Natural killer cell (primary cell): Measurements from ENCODE around the gene PDE2A. TPM values are rescaled to one million over a fixed set of nuclear protein-coding genes. Genes with fewer than 3 reads are reported as not detected.

ENCODE experiments used
- ATAC-seq, 3 donors: fragments of 150-1000 bp in 2 of 3; fragments of 200-7000 bp in 1 of 3; cut with Tn5 transposase; 1 replicate in 1 of 3; 2 replicates in 2 of 3; pipeline ENCODE4 v1.10.0; 2021; ENCODE audit warnings: mild to moderate bottlenecking in 2 of 3, moderate library complexity in 2 of 3
- DNase-seq, 2 donors: peaks; one replicate each; pipeline versions ENCODE4 v3.0.0 to v3.0.0-alpha.2; 2013 to 2021; ENCODE audit warnings: mixed read lengths in 1 of 2
- H3K27ac ChIP-seq: one replicate; pipeline ENCODE4 v1.5.1; 2013; ENCODE audit warnings: mild to moderate bottlenecking, low read length
- H3K27me3 ChIP-seq: one replicate; pipeline ENCODE4 v1.6.1; 2013; ENCODE audit warnings: low read length; ENCODE audit not compliant: control insufficient read depth, insufficient read depth
- H3K36me3 ChIP-seq: one replicate; pipeline ENCODE4 v1.6.1; 2013; ENCODE audit warnings: low read length; ENCODE audit not compliant: control insufficient read depth, insufficient read depth
- H3K4me1 ChIP-seq: one replicate; pipeline ENCODE4 v1.6.1; 2013; ENCODE audit warnings: low read length; ENCODE audit not compliant: control insufficient read depth, insufficient read depth
- H3K4me3 ChIP-seq: one replicate; pipeline ENCODE4 v1.5.1; 2013; ENCODE audit warnings: low read length
- H3K9me3 ChIP-seq: one replicate; pipeline ENCODE4 v1.6.1; 2013; ENCODE audit warnings: low read length; ENCODE audit not compliant: control insufficient read depth, insufficient read depth
- H3K27ac Mint-ChIP-seq, 2 donors: one replicate each; pipeline ENCODE4 v1.8.0; 2022; ENCODE audit warnings: mild to moderate bottlenecking in 2 of 2, mixed read lengths in 2 of 2, moderate library complexity in 1 of 2
- H3K27me3 Mint-ChIP-seq, 2 donors: one replicate each; pipeline ENCODE4 v1.8.0; 2022; ENCODE audit warnings: low read depth in 2 of 2, mixed read lengths in 2 of 2
- H3K36me3 Mint-ChIP-seq: one replicate; pipeline ENCODE4 v1.8.0; 2022; ENCODE audit warnings: mixed read lengths
- H3K4me1 Mint-ChIP-seq, 2 donors: one replicate each; pipeline ENCODE4 v1.8.0; 2022; ENCODE audit warnings: mixed read lengths in 2 of 2
- H3K4me3 Mint-ChIP-seq: one replicate; pipeline ENCODE4 v1.8.0; 2022; ENCODE audit warnings: mild to moderate bottlenecking, moderate library complexity, mixed read lengths
- H3K9me3 Mint-ChIP-seq, 2 donors: one replicate each; pipeline ENCODE4 v1.8.0; 2022; ENCODE audit warnings: mixed read lengths in 2 of 2
- WGBS: methylation state at CpG from one replicate; pipeline ENCODE4 v1.1.7; 2013; ENCODE audit warnings: missing lambda C conversion rate; ENCODE audit not compliant: insufficient coverage; 5-methylcytosine and 5-hydroxymethylcytosine counted together
- intact Hi-C: fragments of 100-400 bp; cut with micrococcal nuclease; formaldehyde crosslinking; loops from one replicate; pipeline ENCODE4 v1.14.2; 2022
- total RNA-seq, 4 donors: library from RNA; stranded (reverse); fragments of 120-200 nt in 1 of 4; gene quantifications; one replicate each; pipeline versions ENCODE4 v1.2.3 to v1.2.4, GENCODE V29; 2013 to 2022
- TF ChIP-seq, protein P1 (sequence below): fragments of 200-600 bp; IDR thresholded peaks from one replicate; pipeline ENCODE4 v1.8.0; 2022; ENCODE audit warnings: antibody characterized with exemption

PDE2A gene
- total RNA-seq, 3 donors from 2014 or later (not counting 1 experiment from before 2014, with no cell fraction given): 8.7 to 11.9 (median 9.0) TPM

DNA sequence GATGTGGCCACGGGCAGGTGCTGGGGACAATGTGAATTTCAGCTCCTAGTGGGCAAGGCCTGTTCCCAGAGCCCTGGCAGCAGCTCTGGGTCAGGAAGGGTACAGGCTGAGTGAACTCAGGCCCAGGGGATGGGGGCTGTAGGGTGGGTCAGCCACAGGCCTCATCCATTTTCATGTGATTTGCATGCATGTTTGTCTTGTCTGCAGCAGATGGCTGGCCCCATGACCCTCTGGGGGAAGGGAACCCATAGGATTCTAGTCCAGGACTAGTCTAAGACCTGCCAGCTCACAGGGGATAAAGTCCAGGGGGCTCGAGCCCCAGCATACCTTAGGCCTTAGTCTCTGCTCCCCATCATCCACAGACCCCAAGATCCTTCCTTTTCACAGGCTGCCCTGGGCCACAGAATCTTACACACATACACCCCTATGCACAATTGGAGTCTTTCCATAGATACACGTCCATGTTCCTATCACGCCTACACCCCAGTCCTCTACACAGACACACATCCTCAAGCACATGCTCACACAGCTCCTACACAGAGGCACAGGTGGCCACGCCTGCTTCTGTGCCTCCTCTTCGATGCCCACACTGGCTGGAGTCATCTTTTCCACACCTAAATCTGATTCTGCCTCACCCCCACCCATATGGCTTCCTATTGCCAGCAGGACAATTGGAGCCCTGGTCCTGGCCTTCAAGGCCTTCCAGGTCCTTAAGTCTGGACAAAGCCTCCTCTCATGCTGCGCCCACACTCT is 25.7 kb downstream of the PDE2A start:
- no peaks in the 10 kb centered on the region for H3K36me3 ChIP-seq
- Mint-ChIP-seq H3K4me1 (peaks cover 0 to 4% of the 10 kb centered on the region in 2 donors), H3K36me3 (no peaks in the 10 kb centered on the region), H3K27ac (no peak overlapping the region), H3K27me3 (peaks cover 0 to 11% of the 10 kb centered on the region in 2 donors), H3K9me3 (no peaks in the 10 kb centered on the region), H3K4me3 (no peak overlapping the region)
- TF ChIP-seq, protein P1, sequence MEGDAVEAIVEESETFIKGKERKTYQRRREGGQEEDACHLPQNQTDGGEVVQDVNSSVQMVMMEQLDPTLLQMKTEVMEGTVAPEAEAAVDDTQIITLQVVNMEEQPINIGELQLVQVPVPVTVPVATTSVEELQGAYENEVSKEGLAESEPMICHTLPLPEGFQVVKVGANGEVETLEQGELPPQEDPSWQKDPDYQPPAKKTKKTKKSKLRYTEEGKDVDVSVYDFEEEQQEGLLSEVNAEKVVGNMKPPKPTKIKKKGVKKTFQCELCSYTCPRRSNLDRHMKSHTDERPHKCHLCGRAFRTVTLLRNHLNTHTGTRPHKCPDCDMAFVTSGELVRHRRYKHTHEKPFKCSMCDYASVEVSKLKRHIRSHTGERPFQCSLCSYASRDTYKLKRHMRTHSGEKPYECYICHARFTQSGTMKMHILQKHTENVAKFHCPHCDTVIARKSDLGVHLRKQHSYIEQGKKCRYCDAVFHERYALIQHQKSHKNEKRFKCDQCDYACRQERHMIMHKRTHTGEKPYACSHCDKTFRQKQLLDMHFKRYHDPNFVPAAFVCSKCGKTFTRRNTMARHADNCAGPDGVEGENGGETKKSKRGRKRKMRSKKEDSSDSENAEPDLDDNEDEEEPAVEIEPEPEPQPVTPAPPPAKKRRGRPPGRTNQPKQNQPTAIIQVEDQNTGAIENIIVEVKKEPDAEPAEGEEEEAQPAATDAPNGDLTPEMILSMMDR: no peak
- no peak for ATAC-seq
- intact Hi-C loops: no loop called here
- H3K27ac ChIP-seq: no peak overlapping the region
- peaks cover under 1% of the 10 kb centered on the region for H3K4me1 ChIP-seq
- H3K9me3 ChIP-seq: no peaks in the 10 kb centered on the region
- no peak for DNase-seq
- H3K27me3 ChIP-seq: no peaks in the 10 kb centered on the region
- 83% methylated on average over 7 of the region's 7 CpGs for whole genome bisulfite sequencing
- H3K4me3 ChIP-seq: no peak overlapping the region

DNA sequence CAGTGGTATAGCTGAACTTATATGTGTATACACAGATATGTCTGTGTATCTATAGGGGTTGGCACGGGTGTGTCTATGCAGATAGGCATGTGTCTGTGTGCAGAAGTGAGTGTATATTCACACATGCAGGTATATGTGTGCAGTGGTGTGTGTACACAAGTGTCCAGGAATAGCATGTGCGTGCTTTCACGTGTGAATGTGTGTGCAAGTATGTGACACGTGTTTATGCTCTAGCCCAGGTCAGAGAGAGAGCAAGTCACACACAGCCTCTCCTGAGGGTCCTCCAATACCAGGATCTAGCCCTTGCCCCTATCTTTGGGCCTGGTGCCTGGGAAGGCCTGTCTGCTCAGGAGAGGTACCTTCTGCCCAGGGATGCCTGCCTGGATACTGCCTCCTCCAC is 26.3 kb downstream of the PDE2A start:
- H3K4me3 Mint-ChIP-seq: no peak overlapping the region
- H3K4me1 Mint-ChIP-seq: peaks cover 0 to 7% of the 10 kb centered on the region in 2 donors
- intact Hi-C loops: no loop called here
- H3K36me3 ChIP-seq: no peaks in the 10 kb centered on the region
- no peaks in the 10 kb centered on the region for H3K27me3 ChIP-seq
- no peak overlapping the region for H3K4me3 ChIP-seq
- peaks cover 7% of the 10 kb centered on the region for H3K4me1 ChIP-seq
- H3K27ac ChIP-seq: no peak overlapping the region
- H3K27ac Mint-ChIP-seq: no peak overlapping the region
- no peaks in the 10 kb centered on the region for H3K9me3 Mint-ChIP-seq
- WGBS: 90% methylated on average over 4 of the region's 4 CpGs
- TF ChIP-seq, protein P1: no peak
- peaks cover 0 to 9% of the 10 kb centered on the region in 2 donors for H3K27me3 Mint-ChIP-seq
- H3K9me3 ChIP-seq: no peaks in the 10 kb centered on the region
- ATAC-seq (no peak), DNase-seq (no peak)
- no peaks in the 10 kb centered on the region for H3K36me3 Mint-ChIP-seq

DNA sequence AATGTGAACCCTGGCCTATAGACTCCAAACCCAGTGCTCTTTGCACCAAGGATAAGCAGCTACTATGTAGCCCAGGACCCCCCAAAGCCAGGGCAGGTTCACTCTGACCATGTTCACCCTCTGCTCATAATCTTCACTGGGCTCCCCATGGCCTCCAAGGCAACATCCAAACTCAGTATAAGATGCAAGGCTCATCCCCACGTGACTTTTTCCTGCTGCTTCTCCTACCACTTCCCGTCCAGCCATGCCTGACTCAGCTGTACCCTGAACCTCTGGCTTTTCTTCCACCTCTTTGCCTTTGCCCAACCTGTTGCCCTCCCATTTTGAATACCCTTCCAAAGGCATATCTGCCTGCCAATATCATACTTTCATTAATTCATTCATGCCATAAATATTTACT is 27.8 kb downstream of the PDE2A start:
- Histone ChIP-seq H3K4me1 (peaks cover 19% of the 10 kb centered on the region), H3K27me3 (peaks cover 4% of the 10 kb centered on the region), H3K27ac (no peak overlapping the region), H3K36me3 (no peaks in the 10 kb centered on the region), H3K4me3 (no peak overlapping the region), H3K9me3 (no peaks in the 10 kb centered on the region)
- Mint-ChIP-seq H3K9me3 (no peaks in the 10 kb centered on the region), H3K27ac (no peak overlapping the region), H3K27me3 (peaks cover 0 to 9% of the 10 kb centered on the region in 2 donors), H3K4me3 (no peak overlapping the region), H3K36me3 (no peaks in the 10 kb centered on the region), H3K4me1 (peaks cover 0 to 7% of the 10 kb centered on the region in 2 donors)
- intact Hi-C loops: no loop called here
- TF ChIP-seq, protein P1: no peak
- no peak for ATAC-seq
- WGBS: 76% methylated on average over 2 of the region's 2 CpGs
- no peak for DNase-seq

DNA sequence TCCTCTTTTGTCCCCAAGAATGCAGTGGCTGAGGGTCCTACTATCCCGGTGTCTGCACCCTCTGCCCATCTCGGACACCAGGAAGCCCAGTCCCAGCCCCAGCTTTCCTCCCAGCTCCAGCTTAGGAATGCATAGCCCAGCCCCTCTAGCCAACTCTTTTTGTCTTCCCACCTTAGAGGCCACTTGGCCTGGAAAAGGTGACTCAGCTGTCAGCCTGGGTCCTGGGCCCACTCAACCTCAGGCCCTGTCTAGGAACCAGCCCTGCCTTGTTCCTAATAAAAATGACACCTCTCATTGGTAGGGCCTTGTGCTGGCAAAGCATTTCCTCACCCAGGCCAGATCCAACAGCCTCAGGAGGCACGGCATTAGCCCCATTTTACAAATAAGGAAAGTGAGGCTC is 28.2 kb downstream of the PDE2A start:
- H3K36me3 Mint-ChIP-seq: no peaks in the 10 kb centered on the region
- H3K27ac ChIP-seq: no peak overlapping the region
- H3K27me3 ChIP-seq: peaks cover 8% of the 10 kb centered on the region
- intact Hi-C loops: no loop called here
- H3K4me3 Mint-ChIP-seq: peak overlapping the region; percentile 63
- WGBS: 94% methylated on average over 3 of the region's 3 CpGs
- H3K4me3 ChIP-seq: no peak overlapping the region
- peaks cover 0 to 9% of the 10 kb centered on the region in 2 donors for H3K27me3 Mint-ChIP-seq
- H3K4me1 ChIP-seq: peaks cover 19% of the 10 kb centered on the region
- ATAC-seq (no peak), DNase-seq (no peak)
- H3K27ac Mint-ChIP-seq: no peak overlapping the region
- no peaks in the 10 kb centered on the region for H3K9me3 Mint-ChIP-seq
- TF ChIP-seq, protein P1: no peak
- H3K36me3 ChIP-seq: no peaks in the 10 kb centered on the region
- H3K4me1 Mint-ChIP-seq: peaks cover 0 to 7% of the 10 kb centered on the region in 2 donors
- H3K9me3 ChIP-seq: no peaks in the 10 kb centered on the region
